K562 (cell line): ENCODE results near the gene PRDM2. TPM values are rescaled to one million over a fixed set of nuclear protein-coding genes. Genes with fewer than 3 reads are reported as not detected.
A peak's percentile ranks its signal among the peaks of the same experiment; 100 is the strongest.

Experiments
- ADNP ChIP-seq: fragments of 200-800 bp; sonication (Bioruptor generic); IDR thresholded peaks from 2 replicates; pipeline ENCODE4 v1.6.1; 2016; ENCODE audit warnings: missing genetic modification characterization, missing compliant biosample characterization
- CTBP1 ChIP-seq: fragments of 450-650 bp; IDR thresholded peaks from 2 replicates; pipeline ENCODE4 v1.6.1; 2016; ENCODE audit warnings: borderline replicate concordance
- ELF4 ChIP-seq: fragments of 450-650 bp; formaldehyde crosslinking; IDR thresholded peaks from 2 replicates; pipeline ENCODE4 v1.4.0; 2022; ENCODE audit warnings: missing genetic modification characterization
- EP400 ChIP-seq: fragments of 450-650 bp; IDR thresholded peaks from 2 replicates; pipeline ENCODE4 v1.6.1; 2017; ENCODE audit warnings: antibody characterized with exemption, mild to moderate bottlenecking, moderate library complexity
- ID3 ChIP-seq, 2 experiments: fragments of 250-450 bp in 1 of 2; fragments of 450-650 bp in 1 of 2; sonication (Bioruptor Pico) in 1 of 2; IDR thresholded peaks; 2 replicates each; pipeline versions ENCODE4 v1.6.1 to v1.8.0; 2016 to 2021; ENCODE audit warnings: mild to moderate bottlenecking in 2 of 2, moderate library complexity in 2 of 2, missing compliant biosample characterization in 1 of 2, missing genetic modification characterization in 1 of 2
- MAFG ChIP-seq: fragments of 450-650 bp; conservative IDR thresholded peaks from 2 replicates; pipeline ENCODE4 v1.6.1; 2016; ENCODE audit warnings: missing genetic modification characterization, missing compliant biosample characterization
- PHF20 ChIP-seq: fragments of 450-650 bp; IDR thresholded peaks from 2 replicates; pipeline ENCODE4 v1.6.1; 2018; ENCODE audit not compliant: partially characterized antibody
- PRMT5 ChIP-seq: sonication (generic); formaldehyde crosslinking; IDR thresholded peaks from 2 replicates; pipeline ENCODE4 v1.5.0; 2020; ENCODE audit warnings: missing genetic modification reagents
- SP2 ChIP-seq: IDR thresholded peaks from 2 replicates; pipeline ENCODE4 v1.6.1; 2011; ENCODE audit warnings: mild to moderate bottlenecking, low read depth, low read length, moderate library complexity; ENCODE audit not compliant: poor library complexity, severe bottlenecking; ENCODE audit errors: extremely low read depth
- SREBF1 ChIP-seq: fragments of 150-350 bp; IDR thresholded peaks from 2 replicates; pipeline ENCODE4 v1.6.1; 2014; ENCODE audit warnings: antibody characterized with exemption, low read depth, low read length, borderline replicate concordance
- ZBED1 ChIP-seq: IDR thresholded peaks from 2 replicates; pipeline ENCODE4 v1.6.1; 2014
- ZBTB1 ChIP-seq: sonication (generic); formaldehyde crosslinking; IDR thresholded peaks from 2 replicates; pipeline ENCODE4 v1.8.1; 2023; ENCODE audit warnings: missing genetic modification reagents, low read depth, mild to moderate bottlenecking, borderline replicate concordance
- ZBTB12 ChIP-seq: fragments of 250-450 bp; sonication (Bioruptor Pico); IDR thresholded peaks from 2 replicates; pipeline ENCODE4 v1.4.0; 2020
- ZNF282 ChIP-seq: sonication (generic); formaldehyde crosslinking; IDR thresholded peaks from 2 replicates; pipeline ENCODE4 v1.8.1; 2023; ENCODE audit warnings: missing genetic modification reagents
- ZNF318 ChIP-seq, 2 experiments: fragments of 450-650 bp; IDR thresholded peaks; 2 replicates each; pipeline ENCODE4 v1.6.1; 2016; ENCODE audit warnings: mild to moderate bottlenecking in 2 of 2, borderline replicate concordance in 1 of 2, low read depth in 1 of 2, moderate library complexity in 1 of 2
- polyA plus RNA-seq, 8 experiments: library from polyadenylated mRNA; depleted of rRNA in 4 of 8; stranded (reverse) in 5 of 8; unstranded in 3 of 8; fragments of >200 nt; fragmentation: Nextera tagmentation in 2 of 8; fragmentation: Illumina TruSeq in 1 of 8; extraction: Ambion mirVana in 2 of 8; extraction: Trizol in 1 of 8; gene quantifications; 2 replicates each; pipeline versions ENCODE4 v1.2.1 to v1.2.3, GENCODE V29; 2011 to 2014; ENCODE audit warnings: inconsistent platforms in 1 of 8, missing spikeins in 1 of 8
- total RNA-seq, 7 experiments: library from RNA; depleted of rRNA in 6 of 7; stranded (reverse); fragments of >200 nt in 6 of 7; fragmentation: Illumina TruSeq in 2 of 7; extraction: Trizol in 2 of 7; gene quantifications; 2 replicates each; pipeline versions ENCODE4 v1.2.1 to v1.2.3, GENCODE V29; 2011 to 2021; ENCODE audit warnings: low replicate concordance in 1 of 7

Gene PRDM2
- total and polyA plus RNA-seq, 9 of the 15 experiments (the other 6 are each of a cell fraction or from before 2014, with no cell fraction given): 5.4 to 27.6 (median 12.5) TPM

- TF ChIP-seq ID3 (CRISPR knock-in tag; IDR thresholded peaks at IDR 0.05) (no peak), ID3 (tag; IDR thresholded peaks at IDR 0.05) (peak; percentile 44; the same call in 1 of the 2 replicates), EP400 (peak; percentile 67), SREBF1 (no peak), MAFG (tag) (no peak), ELF4 (CRISPR knock-in tag) (no peak), ZBTB1 (CRISPR knock-in tag) (no peak), ZBED1 (peak; percentile 46; the same call in 1 of the 2 replicates), PHF20 (peak; percentile 51), ZNF282 (CRISPR knock-in tag) (no peak), ADNP (tag) (no peak), SP2 (peak; percentile 53), ZNF318 (IDR thresholded peaks at IDR 0.05; ENCODE audit: borderline replicate concordance in 1 of 2, low read depth in 1 of 2) (no peak), ZBTB12 (CRISPR knock-in tag) (no peak), PRMT5 (CRISPR knock-in tag) (no peak), CTBP1 (peak; percentile 92)
These were observed 48.9 kb downstream of the PRDM2 start (continued) for GRCh38 chr1:13748610-13749505.
